A673 (cell line): Measurements from ENCODE around the gene BMF.

Source experiments
- EZH2 ChIP-seq: fragments of 200-600 bp; sonication (generic); IDR thresholded peaks from 2 replicates; pipeline ENCODE4 v1.6.1; 2017; ENCODE audit warnings: borderline replicate concordance, low read depth, mild to moderate bottlenecking, mixed read lengths, antibody characterized with exemption, low read length; ENCODE audit not compliant: poor library complexity, severe bottlenecking
- TF ChIP-seq, protein P1 (sequence below): fragments of 300-800, 200-600 bp; sonication (generic); conservative IDR thresholded peaks from 2 replicates; pipeline ENCODE4 v1.5.1; 2017; ENCODE audit warnings: low read depth, mild to moderate bottlenecking, antibody characterized with exemption, low read length, moderate library complexity, mixed read lengths

DNA sequence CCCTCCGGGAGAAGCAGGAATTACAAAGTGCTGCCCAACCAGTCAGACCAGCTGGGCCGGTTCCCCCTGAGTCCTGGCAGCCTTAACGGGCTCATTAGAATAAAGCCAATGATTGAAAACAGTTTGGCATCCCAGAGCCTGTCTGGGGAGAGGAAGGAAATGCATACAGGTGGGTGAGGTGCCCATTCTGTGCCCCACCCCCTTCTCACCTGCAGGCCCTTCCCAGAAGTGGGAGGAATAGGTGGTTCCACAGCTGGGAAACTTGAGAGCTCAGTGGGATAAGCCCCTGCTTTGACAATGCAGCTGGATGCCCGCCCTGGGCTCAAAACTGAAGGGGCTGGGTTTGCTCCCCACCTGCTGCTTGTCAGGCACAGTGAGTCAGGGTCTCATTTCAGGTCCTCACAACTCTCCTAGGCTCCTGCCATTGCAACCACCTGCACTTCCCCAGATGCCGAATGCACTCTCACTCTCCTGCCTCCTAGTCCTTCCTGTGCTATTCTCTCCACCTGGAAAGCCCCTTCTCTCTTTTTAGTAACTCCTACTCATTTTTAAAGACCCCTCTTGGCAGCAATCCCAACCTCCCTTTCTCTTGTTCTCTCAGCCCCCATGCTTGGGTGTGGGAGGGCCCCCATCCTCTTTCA lies 46.7 kb upstream of the BMF start:
- TF ChIP-seq, protein P1, sequence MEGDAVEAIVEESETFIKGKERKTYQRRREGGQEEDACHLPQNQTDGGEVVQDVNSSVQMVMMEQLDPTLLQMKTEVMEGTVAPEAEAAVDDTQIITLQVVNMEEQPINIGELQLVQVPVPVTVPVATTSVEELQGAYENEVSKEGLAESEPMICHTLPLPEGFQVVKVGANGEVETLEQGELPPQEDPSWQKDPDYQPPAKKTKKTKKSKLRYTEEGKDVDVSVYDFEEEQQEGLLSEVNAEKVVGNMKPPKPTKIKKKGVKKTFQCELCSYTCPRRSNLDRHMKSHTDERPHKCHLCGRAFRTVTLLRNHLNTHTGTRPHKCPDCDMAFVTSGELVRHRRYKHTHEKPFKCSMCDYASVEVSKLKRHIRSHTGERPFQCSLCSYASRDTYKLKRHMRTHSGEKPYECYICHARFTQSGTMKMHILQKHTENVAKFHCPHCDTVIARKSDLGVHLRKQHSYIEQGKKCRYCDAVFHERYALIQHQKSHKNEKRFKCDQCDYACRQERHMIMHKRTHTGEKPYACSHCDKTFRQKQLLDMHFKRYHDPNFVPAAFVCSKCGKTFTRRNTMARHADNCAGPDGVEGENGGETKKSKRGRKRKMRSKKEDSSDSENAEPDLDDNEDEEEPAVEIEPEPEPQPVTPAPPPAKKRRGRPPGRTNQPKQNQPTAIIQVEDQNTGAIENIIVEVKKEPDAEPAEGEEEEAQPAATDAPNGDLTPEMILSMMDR, result no peak
- no peak for TF ChIP-seq EZH2
